ENCODE results near the gene PLEKHG2.

DNA sequence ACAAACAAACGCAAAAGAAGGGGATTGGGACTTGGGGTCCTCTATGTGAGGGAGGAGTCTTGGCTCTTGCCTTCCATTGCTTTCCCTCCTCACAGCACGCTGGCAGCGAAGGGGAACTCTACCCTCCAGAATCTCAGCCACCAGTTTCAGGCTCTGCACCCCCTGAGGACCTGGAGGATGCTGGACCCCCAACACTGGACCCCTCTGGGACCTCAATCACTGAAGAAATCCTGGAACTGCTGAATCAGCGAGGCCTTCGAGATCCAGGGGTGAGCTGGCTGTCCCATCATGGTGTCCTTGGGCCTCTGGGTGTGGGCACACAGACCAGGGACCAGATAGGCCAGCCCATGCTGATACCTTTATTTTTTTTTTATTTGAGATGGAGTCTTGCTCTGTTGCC lies 9.6 kb downstream of the PLEKHG2 start:
- TF ChIP-seq, protein P1, sequence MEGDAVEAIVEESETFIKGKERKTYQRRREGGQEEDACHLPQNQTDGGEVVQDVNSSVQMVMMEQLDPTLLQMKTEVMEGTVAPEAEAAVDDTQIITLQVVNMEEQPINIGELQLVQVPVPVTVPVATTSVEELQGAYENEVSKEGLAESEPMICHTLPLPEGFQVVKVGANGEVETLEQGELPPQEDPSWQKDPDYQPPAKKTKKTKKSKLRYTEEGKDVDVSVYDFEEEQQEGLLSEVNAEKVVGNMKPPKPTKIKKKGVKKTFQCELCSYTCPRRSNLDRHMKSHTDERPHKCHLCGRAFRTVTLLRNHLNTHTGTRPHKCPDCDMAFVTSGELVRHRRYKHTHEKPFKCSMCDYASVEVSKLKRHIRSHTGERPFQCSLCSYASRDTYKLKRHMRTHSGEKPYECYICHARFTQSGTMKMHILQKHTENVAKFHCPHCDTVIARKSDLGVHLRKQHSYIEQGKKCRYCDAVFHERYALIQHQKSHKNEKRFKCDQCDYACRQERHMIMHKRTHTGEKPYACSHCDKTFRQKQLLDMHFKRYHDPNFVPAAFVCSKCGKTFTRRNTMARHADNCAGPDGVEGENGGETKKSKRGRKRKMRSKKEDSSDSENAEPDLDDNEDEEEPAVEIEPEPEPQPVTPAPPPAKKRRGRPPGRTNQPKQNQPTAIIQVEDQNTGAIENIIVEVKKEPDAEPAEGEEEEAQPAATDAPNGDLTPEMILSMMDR (conservative IDR thresholded peaks at IDR 0.05): no peak
- TF ChIP-seq ZFX (IDR thresholded peaks at IDR 0.05): no peak

Measured in C4-2B (cell line).